ENCODE results near the gene CLASP1. TPM values are rescaled to one million over a fixed set of nuclear protein-coding genes. Genes with fewer than 3 reads are reported as not detected.

Gene CLASP1
- total RNA-seq, 1 donor from 2014 or later, result 163 TPM

DNA sequence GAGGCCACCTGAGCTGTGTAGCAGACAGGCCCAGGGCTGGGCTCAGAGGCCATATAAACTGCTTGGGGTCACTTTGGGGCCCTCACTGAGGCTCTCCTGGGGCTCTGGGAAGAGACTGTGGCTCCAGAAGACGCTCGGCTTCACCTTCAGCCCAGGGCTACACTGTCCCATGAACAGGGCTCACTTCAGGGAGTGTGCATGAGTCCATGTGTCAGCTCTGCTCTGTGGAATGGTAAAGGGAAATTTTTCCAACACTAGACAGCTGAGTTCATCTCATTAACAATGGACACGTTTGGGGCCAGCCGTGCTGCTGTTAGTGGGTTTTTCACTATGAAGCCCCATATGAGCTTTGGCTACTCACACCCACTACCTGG lies 298.9 kb downstream of the CLASP1 start:
- Mint-ChIP-seq H3K9me3 (ENCODE audit: unreplicated experiment) (peaks cover 4% of the 10 kb centered on the region), H3K27me3 (ENCODE audit: unreplicated experiment) (peaks cover 3% of the 10 kb centered on the region), H3K36me3 (ENCODE audit: unreplicated experiment) (no peaks in the 10 kb centered on the region), H3K4me3 (ENCODE audit: unreplicated experiment) (no peak overlapping the region), H3K27ac (ENCODE audit: unreplicated experiment) (no peak overlapping the region), H3K4me1 (ENCODE audit: low read depth, unreplicated experiment) (peaks cover 5% of the 10 kb centered on the region)
- DNase-seq, result no peak
- TF ChIP-seq, protein P1, sequence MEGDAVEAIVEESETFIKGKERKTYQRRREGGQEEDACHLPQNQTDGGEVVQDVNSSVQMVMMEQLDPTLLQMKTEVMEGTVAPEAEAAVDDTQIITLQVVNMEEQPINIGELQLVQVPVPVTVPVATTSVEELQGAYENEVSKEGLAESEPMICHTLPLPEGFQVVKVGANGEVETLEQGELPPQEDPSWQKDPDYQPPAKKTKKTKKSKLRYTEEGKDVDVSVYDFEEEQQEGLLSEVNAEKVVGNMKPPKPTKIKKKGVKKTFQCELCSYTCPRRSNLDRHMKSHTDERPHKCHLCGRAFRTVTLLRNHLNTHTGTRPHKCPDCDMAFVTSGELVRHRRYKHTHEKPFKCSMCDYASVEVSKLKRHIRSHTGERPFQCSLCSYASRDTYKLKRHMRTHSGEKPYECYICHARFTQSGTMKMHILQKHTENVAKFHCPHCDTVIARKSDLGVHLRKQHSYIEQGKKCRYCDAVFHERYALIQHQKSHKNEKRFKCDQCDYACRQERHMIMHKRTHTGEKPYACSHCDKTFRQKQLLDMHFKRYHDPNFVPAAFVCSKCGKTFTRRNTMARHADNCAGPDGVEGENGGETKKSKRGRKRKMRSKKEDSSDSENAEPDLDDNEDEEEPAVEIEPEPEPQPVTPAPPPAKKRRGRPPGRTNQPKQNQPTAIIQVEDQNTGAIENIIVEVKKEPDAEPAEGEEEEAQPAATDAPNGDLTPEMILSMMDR (IDR thresholded peaks at IDR 0.05; ENCODE audit: partially characterized antibody, unreplicated experiment), result no peak

DNA sequence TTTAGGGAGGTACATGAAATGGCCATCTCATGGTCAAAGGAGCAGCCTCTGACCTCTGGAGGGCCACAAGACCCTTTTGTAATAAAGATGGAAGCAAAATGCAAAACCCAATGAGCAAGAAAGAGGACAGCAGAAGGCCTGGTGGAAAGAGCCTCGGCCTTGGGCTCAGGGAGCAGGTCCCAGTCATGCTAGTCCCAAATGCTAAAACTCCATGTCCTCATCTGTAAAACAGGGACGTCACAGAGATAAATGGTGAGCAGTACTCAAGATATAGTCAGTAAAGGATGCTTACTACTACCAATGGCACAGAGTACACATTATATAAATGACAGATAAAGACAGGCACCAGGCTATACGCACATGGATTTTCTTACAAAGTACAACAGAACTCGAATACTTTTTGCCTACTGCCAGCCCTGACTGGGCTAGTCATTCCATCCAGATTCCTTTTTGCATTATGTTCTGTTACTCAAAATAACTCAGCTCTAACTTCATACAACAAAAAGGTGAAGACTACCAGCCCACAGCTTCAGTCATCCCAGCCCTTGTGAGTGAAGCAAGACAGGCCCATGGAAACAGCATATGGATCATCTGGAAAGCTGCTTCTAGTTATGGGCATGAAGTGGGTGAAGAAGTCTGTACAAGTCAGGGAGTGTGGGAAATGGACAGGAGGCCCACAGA lies 299.4 kb downstream of the CLASP1 start:
- Mint-ChIP-seq H3K9me3 (ENCODE audit: unreplicated experiment) (peaks cover 4% of the 10 kb centered on the region), H3K27me3 (ENCODE audit: unreplicated experiment) (peaks cover 3% of the 10 kb centered on the region), H3K36me3 (ENCODE audit: unreplicated experiment) (no peaks in the 10 kb centered on the region), H3K4me3 (ENCODE audit: unreplicated experiment) (no peak overlapping the region), H3K4me1 (ENCODE audit: low read depth, unreplicated experiment) (peaks cover 5% of the 10 kb centered on the region), H3K27ac (ENCODE audit: unreplicated experiment) (no peak overlapping the region)
- TF ChIP-seq, protein P1 (IDR thresholded peaks at IDR 0.05; ENCODE audit: partially characterized antibody, unreplicated experiment), result no peak
- no peak for DNase-seq

DNA sequence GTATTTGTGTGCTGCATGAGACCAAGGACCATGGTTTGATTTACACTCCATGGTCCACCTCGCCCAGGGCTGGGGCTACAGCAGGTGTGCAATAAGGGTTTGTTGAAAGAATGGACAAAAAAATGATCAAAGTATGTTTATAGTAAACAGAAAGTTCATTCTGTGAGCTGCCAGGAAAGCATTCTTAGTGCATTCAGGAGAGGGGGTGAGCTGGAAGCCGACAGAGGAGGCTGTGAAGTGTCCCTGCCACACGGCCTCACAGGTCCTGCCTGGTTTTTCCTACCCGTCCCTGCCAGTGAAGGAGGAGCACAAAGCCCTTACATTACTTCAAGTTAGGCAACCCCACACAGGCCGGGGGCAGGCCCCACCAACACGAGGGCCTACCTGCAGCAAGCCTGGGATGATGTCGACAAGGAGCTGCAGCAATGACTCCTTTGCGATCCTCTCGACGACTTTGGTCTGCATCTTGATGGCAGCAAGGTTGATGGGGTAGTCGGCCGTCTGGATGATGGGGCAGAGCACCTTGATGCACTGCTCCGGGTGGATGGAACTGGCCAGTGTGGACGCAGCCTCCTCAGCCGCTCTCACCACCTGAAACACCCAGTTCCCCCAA lies 301.0 kb downstream of the CLASP1 start:
- TF ChIP-seq, protein P1 (IDR thresholded peaks at IDR 0.05; ENCODE audit: partially characterized antibody, unreplicated experiment), result no peak
- H3K36me3 Mint-ChIP-seq (ENCODE audit: unreplicated experiment), result peaks cover 4% of the 10 kb centered on the region
- no peak overlapping the region for H3K4me3 Mint-ChIP-seq (ENCODE audit: unreplicated experiment)

DNA sequence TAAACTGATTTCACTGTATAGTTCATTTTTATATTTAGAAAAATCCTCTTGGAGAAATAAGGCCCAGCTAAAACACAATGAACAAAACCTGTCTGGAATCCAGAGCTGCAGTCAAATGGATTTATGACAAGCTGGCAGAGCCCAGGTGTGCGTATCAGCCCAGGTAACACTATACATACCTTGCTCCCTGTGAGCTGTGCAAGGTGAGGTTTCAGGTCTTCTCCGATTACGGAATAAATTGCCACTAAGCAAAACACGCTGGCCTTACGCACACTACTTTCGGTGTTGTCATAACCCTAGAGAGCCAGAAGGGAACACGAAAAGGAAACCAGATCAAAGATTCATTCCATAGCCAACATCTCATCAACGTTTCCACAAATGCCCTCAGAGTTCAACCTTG lies 302.4 kb downstream of the CLASP1 start:
- Mint-ChIP-seq H3K27ac (ENCODE audit: unreplicated experiment) (no peak overlapping the region), H3K4me1 (ENCODE audit: low read depth, unreplicated experiment) (no peaks in the 10 kb centered on the region), H3K36me3 (ENCODE audit: unreplicated experiment) (peaks cover 6% of the 10 kb centered on the region), H3K9me3 (ENCODE audit: unreplicated experiment) (peaks cover 4% of the 10 kb centered on the region), H3K4me3 (ENCODE audit: unreplicated experiment) (no peak overlapping the region), H3K27me3 (ENCODE audit: unreplicated experiment) (peaks cover 3% of the 10 kb centered on the region)
- TF ChIP-seq, protein P1 (IDR thresholded peaks at IDR 0.05; ENCODE audit: partially characterized antibody, unreplicated experiment), result no peak
- no peak for DNase-seq

More for the DNA sequence above, 301.0 kb downstream of the CLASP1 start:
- Mint-ChIP-seq H3K4me1 (ENCODE audit: low read depth, unreplicated experiment) (no peaks in the 10 kb centered on the region), H3K9me3 (ENCODE audit: unreplicated experiment) (peaks cover 4% of the 10 kb centered on the region), H3K27me3 (ENCODE audit: unreplicated experiment) (peaks cover 3% of the 10 kb centered on the region), H3K27ac (ENCODE audit: unreplicated experiment) (no peak overlapping the region)
- no peak for DNase-seq

DNA sequence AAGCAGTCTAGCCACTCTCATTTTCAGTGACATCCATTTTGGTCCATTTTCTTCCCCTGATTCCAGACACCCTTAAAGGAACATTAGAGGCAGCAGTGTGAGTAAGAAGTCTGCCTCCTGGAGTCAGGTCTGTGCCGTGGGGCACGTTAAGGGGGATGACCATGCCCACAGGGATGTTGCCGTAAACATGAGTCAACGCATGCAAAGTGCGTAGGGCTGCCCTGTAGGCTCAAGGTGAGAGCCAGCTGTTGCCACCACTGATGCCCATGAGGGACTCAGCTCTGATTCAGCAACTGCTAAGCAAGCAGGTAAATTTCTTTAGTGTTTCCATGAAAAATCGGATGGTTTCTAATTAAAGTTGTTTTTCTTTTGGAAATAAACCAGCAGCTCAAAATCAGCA lies 302.9 kb downstream of the CLASP1 start:
- TF ChIP-seq, protein P1 (IDR thresholded peaks at IDR 0.05; ENCODE audit: partially characterized antibody, unreplicated experiment), result no peak
- Mint-ChIP-seq H3K4me1 (ENCODE audit: low read depth, unreplicated experiment) (no peaks in the 10 kb centered on the region), H3K9me3 (ENCODE audit: unreplicated experiment) (peaks cover 4% of the 10 kb centered on the region), H3K27me3 (ENCODE audit: unreplicated experiment) (peaks cover 3% of the 10 kb centered on the region), H3K4me3 (ENCODE audit: unreplicated experiment) (no peak overlapping the region), H3K36me3 (ENCODE audit: unreplicated experiment) (peaks cover 6% of the 10 kb centered on the region), H3K27ac (ENCODE audit: unreplicated experiment) (no peak overlapping the region)
- no peak for DNase-seq

All from glutamatergic neuron (in vitro differentiated cells).